K562 (cell line): Measurements from ENCODE around the gene RNU6-1. TPM values are rescaled to one million over a fixed set of nuclear protein-coding genes. Genes with fewer than 3 reads are reported as not detected.

Experiments used
- ARID3A ChIP-seq: IDR thresholded peaks from 2 replicates; pipeline ENCODE4 v1.6.1; 2012; ENCODE audit warnings: low read depth, low read length, improper control_type of control experiment, borderline replicate concordance
- FOXP4 ChIP-seq: sonication (generic); formaldehyde crosslinking; IDR thresholded peaks from 2 replicates; pipeline ENCODE4 v1.8.0; 2022; ENCODE audit warnings: mild to moderate bottlenecking, missing genetic modification reagents, borderline replicate concordance
- HMG20B ChIP-seq: fragments of 250-450 bp; sonication (Bioruptor Pico); IDR thresholded peaks from 2 replicates; pipeline ENCODE4 v1.5.0; 2021; ENCODE audit warnings: mild to moderate bottlenecking
- MCM7 ChIP-seq, 2 experiments: fragments of 450-650 bp; IDR thresholded peaks; 2 replicates each; pipeline ENCODE4 v1.6.1; 2016 to 2018
- SIN3B ChIP-seq: fragments of 450-650 bp; IDR thresholded peaks from 2 replicates; pipeline ENCODE4 v1.6.1; 2017; ENCODE audit warnings: low read depth, mild to moderate bottlenecking, moderate library complexity
- SMAD3 ChIP-seq: fragments of 450-650 bp; formaldehyde crosslinking; conservative IDR thresholded peaks from 2 replicates; pipeline ENCODE4 v1.4.0; 2020; ENCODE audit warnings: mild to moderate bottlenecking
- SREBF2 ChIP-seq: sonication (generic); formaldehyde crosslinking; IDR thresholded peaks from 2 replicates; pipeline ENCODE4 v1.4.0; 2020; ENCODE audit warnings: mild to moderate bottlenecking, missing genetic modification reagents
- TAF1 ChIP-seq: IDR thresholded peaks from 2 replicates; pipeline ENCODE4 v1.6.1; 2011; ENCODE audit warnings: mild to moderate bottlenecking, low read length, moderate library complexity; ENCODE audit not compliant: insufficient read depth, control insufficient read depth, severe bottlenecking; ENCODE audit errors: extremely low read depth
- ZBED1 ChIP-seq: IDR thresholded peaks from 2 replicates; pipeline ENCODE4 v1.6.1; 2014
- ZBTB9 ChIP-seq: fragments of 450-650 bp; formaldehyde crosslinking; IDR thresholded peaks from 2 replicates; pipeline ENCODE4 v1.4.0; 2020; ENCODE audit warnings: mild to moderate bottlenecking, moderate library complexity
- ZNF197 ChIP-seq: fragments of 200-800 bp; sonication (Bioruptor generic); IDR thresholded peaks from 2 replicates; pipeline ENCODE4 v1.6.1; 2016; ENCODE audit warnings: low read depth, missing genetic modification characterization, missing compliant biosample characterization
- ZNF695 ChIP-seq: fragments of 450-650 bp; formaldehyde crosslinking; IDR thresholded peaks from 2 replicates; pipeline ENCODE4 v1.4.0; 2020; ENCODE audit warnings: mild to moderate bottlenecking, moderate library complexity
- polyA plus RNA-seq, 8 experiments: library from polyadenylated mRNA; depleted of rRNA in 4 of 8; stranded (reverse) in 5 of 8; unstranded in 3 of 8; fragments of >200 nt; fragmentation: Nextera tagmentation in 2 of 8; fragmentation: Illumina TruSeq in 1 of 8; extraction: Ambion mirVana in 2 of 8; extraction: Trizol in 1 of 8; gene quantifications; 2 replicates each; pipeline versions ENCODE4 v1.2.1 to v1.2.3, GENCODE V29; 2011 to 2014; ENCODE audit warnings: inconsistent platforms in 1 of 8, missing spikeins in 1 of 8
- total RNA-seq, 7 experiments: library from RNA; depleted of rRNA in 6 of 7; stranded (reverse); fragments of >200 nt in 6 of 7; fragmentation: Illumina TruSeq in 2 of 7; extraction: Trizol in 2 of 7; gene quantifications; 2 replicates each; pipeline versions ENCODE4 v1.2.1 to v1.2.3, GENCODE V29; 2011 to 2021; ENCODE audit warnings: low replicate concordance in 1 of 7
- TF ChIP-seq, protein P1 (sequence below): sonication (generic); formaldehyde crosslinking; IDR thresholded peaks from 2 replicates; pipeline ENCODE4 v1.8.1; 2023; ENCODE audit warnings: mild to moderate bottlenecking, missing genetic modification reagents
- TF ChIP-seq, protein P2 (sequence below): fragments of 450-650 bp; formaldehyde crosslinking; IDR thresholded peaks from 2 replicates; pipeline ENCODE4 v1.4.0; 2020; ENCODE audit warnings: mild to moderate bottlenecking, moderate library complexity
- TF ChIP-seq, protein P3 (sequence below), 2 experiments: fragments of 450-650 bp in 1 of 2; sonication (generic) in 1 of 2; formaldehyde crosslinking; conservative IDR thresholded peaks; 2 replicates each; pipeline versions ENCODE4 v1.4.0 to v1.8.1; 2020 to 2022; ENCODE audit warnings: mild to moderate bottlenecking in 1 of 2, missing genetic modification reagents in 1 of 2

RNU6-1 gene
- total and polyA plus RNA-seq, 9 of the 15 experiments (the other 6 are each of a cell fraction or from before 2014, with no cell fraction given): not detected

DNA sequence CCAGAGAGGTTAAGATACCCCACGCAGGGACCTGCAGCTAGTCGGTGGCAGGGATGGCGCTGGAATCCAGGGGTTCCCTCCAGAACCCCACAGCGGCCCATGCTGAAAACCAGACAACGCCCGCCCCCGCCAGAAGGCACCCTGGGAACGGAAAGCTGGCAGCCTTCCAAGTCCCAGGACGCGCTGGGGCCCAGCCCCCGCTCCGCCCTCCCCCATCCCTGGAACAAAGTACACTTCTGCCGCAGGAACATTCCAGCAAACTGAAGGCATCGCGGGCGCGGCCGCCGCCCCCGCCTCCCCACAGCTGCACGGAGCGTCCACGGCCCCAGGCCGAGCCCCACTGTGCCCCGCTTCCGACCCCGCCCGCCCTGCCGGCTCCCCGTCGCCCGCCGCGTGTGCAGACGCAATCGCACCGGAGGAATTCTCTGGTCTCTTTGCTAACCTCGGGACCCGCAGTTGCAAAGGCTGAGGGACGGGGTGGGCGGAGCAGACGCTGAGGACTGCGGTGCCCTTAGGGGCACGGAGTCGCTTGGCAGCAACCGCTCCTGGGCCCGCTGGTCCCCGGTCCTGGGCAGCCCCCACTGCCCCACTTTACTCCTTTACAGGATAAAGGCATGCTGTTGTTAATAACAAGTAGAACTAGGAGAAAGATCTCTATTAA lies 44.8 kb upstream of the RNU6-1 start (continued):
- TF ChIP-seq, protein P1, sequence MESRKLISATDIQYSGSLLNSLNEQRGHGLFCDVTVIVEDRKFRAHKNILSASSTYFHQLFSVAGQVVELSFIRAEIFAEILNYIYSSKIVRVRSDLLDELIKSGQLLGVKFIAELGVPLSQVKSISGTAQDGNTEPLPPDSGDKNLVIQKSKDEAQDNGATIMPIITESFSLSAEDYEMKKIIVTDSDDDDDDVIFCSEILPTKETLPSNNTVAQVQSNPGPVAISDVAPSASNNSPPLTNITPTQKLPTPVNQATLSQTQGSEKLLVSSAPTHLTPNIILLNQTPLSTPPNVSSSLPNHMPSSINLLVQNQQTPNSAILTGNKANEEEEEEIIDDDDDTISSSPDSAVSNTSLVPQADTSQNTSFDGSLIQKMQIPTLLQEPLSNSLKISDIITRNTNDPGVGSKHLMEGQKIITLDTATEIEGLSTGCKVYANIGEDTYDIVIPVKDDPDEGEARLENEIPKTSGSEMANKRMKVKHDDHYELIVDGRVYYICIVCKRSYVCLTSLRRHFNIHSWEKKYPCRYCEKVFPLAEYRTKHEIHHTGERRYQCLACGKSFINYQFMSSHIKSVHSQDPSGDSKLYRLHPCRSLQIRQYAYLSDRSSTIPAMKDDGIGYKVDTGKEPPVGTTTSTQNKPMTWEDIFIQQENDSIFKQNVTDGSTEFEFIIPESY (CRISPR knock-in tag): no peak
- TF ChIP-seq FOXP4 (CRISPR knock-in tag) (no peak), MCM7 (IDR thresholded peaks at IDR 0.05) (no peak), HMG20B (CRISPR knock-in tag) (no peak), ZNF197 (CRISPR knock-in tag) (no peak; the same call in 1 of the 2 replicates), ZBED1 (no peak), ARID3A (no peak), TAF1 (peak; percentile 67), ZNF695 (CRISPR knock-in tag) (no peak), SIN3B (no peak), SMAD3 (CRISPR knock-in tag) (no peak), SREBF2 (CRISPR knock-in tag) (no peak), ZBTB9 (CRISPR knock-in tag) (no peak)
- TF ChIP-seq, protein P2, sequence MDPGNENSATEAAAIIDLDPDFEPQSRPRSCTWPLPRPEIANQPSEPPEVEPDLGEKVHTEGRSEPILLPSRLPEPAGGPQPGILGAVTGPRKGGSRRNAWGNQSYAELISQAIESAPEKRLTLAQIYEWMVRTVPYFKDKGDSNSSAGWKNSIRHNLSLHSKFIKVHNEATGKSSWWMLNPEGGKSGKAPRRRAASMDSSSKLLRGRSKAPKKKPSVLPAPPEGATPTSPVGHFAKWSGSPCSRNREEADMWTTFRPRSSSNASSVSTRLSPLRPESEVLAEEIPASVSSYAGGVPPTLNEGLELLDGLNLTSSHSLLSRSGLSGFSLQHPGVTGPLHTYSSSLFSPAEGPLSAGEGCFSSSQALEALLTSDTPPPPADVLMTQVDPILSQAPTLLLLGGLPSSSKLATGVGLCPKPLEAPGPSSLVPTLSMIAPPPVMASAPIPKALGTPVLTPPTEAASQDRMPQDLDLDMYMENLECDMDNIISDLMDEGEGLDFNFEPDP (CRISPR knock-in tag): no peak
- TF ChIP-seq, protein P3, sequence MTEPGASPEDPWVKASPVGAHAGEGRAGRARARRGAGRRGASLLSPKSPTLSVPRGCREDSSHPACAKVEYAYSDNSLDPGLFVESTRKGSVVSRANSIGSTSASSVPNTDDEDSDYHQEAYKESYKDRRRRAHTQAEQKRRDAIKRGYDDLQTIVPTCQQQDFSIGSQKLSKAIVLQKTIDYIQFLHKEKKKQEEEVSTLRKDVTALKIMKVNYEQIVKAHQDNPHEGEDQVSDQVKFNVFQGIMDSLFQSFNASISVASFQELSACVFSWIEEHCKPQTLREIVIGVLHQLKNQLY (CRISPR knock-in tag; conservative IDR thresholded peaks at IDR 0.05): no peak
